Stimulated activated CD8-positive, alpha-beta memory T cell treated with anti-CD3 and anti-CD28 coated beads, Interleukin-15, amount 100 ng/mL, for 4 hours (primary cell): Measurements from ENCODE around the gene BAD.
"Not testable (repeated sequence)": the region's sequence is repeated elsewhere in the genome, so short reads cannot be mapped to it uniquely, and the experiment has no call there.

Experiments used
- DNase-seq, 2 donors: peaks; one replicate each; pipeline ENCODE4 v3.0.0-alpha.2; 2020; ENCODE audit warnings: low read depth in 2 of 2

Gene BAD

DNA sequence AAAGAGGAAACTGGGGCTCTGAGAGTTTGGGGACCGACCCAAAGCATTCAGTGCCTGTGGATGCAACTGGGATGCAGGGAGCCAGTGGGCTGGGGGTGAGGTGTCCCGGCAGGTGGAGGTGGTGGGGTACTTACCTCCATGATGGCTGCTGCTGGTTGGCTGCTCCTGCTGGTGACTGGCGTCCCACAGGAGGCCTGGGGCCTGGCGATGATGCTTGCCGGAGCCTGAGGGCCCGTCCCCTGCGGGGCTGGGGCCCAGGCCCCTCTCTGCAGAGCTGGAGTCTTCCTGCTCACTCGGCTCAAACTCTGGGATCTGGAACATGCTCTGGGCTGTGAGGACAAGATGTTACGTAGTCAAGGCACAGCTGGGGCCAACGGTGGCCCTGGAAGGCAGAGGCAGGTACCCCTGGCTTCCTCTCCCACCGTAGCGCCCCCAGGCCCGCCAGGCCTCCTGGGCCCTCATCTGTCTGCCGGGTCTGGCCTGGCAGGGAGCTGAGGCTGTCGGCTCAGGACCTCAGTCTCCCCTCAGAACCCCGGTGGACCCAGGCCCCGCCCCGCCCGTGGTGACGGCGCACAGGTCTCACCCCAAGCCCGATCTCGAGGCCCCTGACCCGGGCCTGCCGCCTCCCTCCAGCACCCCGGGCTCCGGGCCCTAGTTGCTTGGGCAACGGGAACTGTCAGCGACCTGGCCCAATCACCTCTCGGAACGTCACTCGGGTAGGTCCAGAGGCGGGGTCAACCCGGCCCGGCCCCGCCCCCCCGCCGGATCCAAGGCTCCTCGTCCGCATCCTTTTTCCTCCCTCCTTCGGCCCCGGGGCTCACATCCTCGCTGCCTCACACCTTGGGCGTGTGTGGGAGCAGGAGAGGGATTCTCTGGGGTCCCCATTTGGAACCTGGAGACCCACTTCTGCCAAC is at the start of gene BAD:
TSS of gene BAD (minus strand) at position 618 of the 914 bp plus-strand sequence. CDS start at position 321, 297 bp downstream.
- DNase-seq, result peak; percentile 82 to 84

DNA sequence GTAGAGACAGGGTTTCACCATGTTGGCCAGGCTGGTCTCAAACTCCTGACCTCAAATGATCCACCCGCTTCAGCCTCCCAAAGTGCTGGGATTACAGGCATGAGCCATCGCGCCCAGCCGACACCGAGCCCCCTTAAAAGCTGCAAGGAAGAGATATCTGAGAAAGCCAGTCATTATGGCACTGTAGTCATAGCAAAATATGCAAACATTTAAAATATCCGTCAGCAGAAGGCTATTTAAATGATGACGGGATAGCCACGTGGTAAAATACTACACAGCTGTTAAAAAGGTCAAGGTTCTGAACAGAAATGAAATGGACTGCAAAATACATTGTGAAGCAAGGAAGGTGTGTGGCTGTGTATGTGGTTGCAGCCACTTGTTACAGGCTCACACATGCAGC is 49.1 kb upstream of the BAD start:
- DNase-seq, result no peak

DNA sequence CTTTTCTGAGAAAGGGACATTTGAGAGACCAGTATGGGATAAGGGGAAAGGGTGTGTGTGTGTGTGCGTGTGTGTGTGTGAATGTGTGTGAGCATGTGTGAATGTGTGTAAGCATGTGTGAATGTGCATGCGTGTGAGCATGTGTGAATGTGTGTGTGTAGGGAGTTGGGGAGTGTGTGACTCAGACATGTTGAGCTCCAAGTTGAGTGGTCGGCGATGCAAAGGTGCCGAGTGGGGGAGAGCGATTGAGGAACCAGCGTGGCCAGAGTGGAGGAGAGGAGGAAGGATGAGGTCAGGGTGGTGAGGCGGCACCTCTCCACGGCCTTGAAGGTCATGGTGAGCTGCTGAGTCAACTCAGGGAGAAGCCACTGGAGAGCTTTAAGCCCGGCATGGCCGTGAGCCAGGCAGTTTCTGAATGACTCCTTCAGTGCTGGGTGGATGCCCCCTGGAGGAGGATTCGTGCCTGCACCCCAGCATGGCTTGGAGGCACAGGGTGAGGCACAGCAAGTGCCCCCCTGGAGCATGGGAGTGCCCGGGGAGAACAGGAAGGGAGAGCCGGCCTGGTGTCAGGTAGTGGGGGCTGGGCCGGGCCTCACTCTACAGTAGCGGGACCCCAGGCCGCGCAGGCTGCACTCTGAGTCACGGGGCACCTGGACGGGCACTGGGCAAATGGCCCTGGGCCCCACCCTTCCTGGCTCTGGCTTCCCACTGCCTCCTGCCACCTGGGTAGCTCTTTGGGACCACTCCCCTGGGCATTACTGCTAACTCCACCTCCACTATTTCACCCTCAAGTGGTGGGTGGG is 47.3 kb upstream of the BAD start:
- DNase-seq, result peak; percentile 46 to 50

DNA sequence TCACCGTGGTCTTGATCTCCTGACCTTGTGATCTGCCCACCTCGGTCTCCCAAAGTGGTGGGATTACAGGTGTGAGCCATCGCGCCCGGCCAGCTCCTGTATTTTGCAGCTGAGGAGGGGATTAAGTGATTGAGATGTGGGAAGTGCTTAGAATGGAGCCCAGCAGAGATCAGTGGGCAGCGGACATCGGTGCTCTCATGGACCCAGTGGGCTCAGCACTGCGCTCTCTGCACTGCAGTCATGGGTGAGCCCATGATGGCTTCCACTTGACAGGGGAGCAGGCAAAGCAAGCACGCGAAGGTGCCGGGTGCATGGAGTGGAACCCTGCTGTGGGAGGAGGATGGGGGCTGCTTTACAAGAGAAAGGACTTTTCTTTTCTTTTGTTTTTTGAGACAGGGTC is 46.4 kb upstream of the BAD start:
- no peak for DNase-seq

DNA sequence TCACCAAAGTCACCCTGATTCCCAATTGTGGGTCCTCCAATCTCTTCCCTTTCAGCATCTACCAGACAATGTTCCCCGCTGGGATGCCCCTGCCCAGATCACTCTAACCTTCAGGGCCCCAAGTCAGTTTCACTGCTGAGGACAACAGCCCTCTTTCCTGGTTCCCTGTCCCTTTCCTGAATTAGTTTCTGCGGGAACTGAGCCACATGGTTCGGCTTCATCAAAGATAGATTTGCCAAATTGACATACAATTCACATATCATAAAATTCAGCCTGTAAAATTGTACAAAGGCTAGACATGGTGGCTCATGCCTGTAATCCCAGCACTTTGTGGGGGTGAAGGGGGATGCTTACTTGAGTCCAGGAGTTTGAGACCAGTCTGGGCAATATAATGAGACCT is 43.5 kb upstream of the BAD start:
- DNase-seq, result no peak

DNA sequence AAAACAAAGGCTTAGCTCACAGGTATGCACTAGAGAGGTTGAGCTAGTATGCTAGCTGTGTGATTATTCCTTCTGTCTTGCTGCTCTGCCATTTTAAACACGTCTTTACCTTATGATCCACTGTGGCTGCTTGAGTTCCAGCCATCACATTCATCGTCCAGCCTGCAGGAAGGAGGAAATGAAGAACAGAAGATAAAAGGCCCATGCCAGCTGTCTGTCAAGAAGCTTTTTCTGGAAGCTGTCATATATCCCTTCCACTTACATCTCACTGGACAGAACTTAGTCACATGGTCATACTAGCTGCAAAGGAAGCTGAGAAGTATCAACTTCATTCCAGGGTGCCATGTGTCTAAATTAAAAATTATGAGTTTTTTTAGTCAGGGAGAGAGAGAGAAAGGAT is 42.9 kb upstream of the BAD start:
- DNase-seq, result no peak

DNA sequence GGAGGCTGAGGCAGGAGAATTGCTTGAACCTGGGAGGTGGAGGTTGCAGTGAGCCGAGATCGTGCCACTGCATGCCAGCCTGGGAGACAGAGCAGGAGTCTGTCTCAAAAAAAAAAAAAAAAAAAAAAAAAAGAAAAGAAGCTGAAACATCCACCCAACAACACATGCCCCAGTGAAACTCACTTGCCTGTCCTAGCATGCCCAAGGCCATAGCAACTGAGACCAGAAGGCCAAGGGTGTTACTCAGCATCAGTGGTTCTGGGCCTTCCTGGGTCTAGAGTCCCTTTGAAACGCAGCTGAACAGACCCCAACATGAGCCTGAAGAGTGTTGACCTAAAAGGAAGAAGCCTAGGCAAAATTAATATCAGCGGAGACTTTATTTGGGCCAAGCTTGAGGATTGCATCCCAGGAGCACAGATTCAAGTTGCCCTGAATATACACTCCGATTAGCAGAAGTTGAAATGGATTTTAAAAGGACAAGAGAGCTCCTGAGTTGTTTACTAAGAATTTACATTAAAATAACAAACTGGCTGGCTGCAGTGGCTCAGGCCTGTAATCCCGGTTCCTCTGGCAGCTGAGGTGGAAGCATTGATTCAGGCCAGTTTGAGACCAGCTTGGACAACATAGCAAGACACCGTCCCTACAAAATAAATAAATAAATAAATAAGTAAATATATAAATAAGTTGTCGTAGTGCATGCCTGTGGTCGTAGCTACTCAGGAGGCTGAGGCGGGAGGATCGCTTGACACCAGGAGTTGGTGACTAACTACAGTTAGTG is 40.4 kb upstream of the BAD start:
- DNase-seq, result no peak

DNA sequence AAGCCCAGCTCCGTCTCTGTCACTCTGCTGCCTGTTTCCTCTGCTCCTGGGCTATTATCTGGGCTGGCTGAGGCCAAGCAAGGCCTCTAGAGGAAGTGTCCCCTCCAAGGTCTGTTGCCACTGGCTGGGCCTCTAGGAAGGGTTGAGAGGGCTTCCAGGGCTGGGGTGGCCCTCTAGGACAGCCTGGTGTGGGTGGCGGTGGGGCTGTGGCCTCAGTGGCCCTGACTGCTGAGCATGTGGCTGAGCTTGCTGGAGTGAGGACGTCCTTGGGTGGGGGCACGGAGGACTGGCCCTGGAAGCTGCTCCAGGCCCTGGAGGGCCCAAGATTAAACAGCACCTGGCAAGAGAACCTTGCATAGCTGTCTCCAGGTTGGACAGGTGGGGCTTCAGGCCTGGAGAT is 39.5 kb upstream of the BAD start:
- DNase-seq, result not testable (repeated sequence)

DNA sequence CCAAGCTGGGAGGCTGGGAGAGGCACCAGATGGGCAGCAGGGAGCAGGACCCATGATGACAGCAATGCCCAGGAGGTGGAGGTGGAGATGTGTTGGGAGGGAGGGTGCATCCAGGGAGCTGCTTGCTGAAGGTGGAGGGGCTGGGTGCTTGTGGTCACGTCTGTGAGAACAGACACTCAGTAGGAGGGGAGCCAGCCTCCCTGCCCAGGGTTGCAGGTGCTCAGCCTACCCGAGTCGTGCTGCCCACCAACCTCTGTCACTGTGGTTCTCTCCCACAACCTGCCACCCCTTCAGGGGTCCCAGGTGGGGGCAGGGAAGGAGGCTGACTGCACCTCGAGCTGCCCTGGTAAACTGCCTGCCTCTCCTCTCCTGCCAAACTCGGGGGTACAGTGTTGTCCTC is 38.9 kb upstream of the BAD start:
- no peak for DNase-seq

DNA sequence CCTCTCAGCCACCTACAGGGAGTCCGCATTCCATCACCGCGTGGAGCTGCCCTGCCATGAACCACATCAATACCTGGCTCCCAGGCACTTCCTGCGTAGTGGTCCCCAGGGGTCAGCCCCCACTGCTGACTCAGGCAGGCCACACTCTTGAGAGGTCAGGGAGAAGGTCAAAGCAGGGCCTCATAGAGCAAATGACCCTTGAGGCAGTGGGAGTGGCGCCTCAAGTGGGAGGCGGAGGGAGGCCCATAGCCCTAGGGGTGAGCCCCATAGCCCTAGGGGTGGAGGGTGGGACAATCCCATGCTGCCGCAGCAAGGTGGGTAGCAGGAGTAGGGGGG is 38.4 kb upstream of the BAD start:
- no peak for DNase-seq

DNA sequence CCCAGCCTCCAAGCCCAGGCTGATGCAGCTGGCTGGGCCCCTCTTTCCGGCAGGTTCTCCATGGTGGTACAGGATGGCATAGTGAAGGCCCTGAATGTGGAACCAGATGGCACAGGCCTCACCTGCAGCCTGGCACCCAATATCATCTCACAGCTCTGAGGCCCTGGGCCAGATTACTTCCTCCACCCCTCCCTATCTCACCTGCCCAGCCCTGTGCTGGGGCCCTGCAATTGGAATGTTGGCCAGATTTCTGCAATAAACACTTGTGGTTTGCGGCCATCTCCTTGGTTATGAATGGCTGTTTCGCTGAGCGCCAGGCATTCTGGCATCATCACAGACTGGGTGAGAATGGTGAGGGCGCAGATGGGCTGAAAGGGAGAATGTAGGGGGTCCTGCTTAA is 37.1 kb upstream of the BAD start:
- no peak for DNase-seq

DNA sequence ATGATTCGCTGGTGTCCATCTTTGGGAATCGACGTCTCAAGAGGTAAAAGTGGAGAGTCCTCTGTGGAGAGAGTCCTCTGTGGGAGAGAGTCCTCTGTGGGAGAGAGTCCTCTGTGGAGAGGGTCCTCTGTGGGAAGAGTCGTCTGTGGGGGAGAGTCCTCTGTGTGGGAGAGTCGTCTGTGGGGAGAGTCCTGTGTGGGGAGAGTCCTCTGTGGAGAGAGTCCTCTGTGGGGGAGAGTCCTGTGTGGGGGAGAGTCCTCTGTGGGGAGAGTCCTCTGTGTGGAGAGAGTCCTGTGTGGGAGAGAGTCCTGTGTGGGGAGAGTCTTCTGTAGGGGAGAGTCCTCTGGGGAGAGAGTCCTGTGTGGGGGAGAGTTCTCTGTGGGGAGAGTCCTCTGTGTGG is 36.6 kb upstream of the BAD start:
- DNase-seq, result no peak

DNA sequence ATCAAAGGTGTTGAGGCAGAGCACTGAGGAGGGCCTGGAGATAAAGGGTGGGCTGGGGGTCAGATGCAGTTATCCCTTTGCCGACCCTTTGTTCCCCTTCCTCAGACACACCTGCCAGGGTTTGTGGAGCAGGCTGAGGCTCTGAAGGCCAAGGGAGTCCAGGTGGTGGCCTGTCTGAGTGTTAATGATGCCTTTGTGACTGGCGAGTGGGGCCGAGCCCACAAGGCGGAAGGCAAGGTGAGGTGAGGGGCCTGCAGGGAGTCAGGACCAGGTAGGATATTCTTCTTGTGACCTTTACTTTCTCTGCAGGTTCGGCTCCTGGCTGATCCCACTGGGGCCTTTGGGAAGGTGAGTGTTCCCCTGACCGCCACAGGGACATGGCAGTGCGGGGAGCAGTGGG is 36.1 kb upstream of the BAD start:
- no peak for DNase-seq

DNA sequence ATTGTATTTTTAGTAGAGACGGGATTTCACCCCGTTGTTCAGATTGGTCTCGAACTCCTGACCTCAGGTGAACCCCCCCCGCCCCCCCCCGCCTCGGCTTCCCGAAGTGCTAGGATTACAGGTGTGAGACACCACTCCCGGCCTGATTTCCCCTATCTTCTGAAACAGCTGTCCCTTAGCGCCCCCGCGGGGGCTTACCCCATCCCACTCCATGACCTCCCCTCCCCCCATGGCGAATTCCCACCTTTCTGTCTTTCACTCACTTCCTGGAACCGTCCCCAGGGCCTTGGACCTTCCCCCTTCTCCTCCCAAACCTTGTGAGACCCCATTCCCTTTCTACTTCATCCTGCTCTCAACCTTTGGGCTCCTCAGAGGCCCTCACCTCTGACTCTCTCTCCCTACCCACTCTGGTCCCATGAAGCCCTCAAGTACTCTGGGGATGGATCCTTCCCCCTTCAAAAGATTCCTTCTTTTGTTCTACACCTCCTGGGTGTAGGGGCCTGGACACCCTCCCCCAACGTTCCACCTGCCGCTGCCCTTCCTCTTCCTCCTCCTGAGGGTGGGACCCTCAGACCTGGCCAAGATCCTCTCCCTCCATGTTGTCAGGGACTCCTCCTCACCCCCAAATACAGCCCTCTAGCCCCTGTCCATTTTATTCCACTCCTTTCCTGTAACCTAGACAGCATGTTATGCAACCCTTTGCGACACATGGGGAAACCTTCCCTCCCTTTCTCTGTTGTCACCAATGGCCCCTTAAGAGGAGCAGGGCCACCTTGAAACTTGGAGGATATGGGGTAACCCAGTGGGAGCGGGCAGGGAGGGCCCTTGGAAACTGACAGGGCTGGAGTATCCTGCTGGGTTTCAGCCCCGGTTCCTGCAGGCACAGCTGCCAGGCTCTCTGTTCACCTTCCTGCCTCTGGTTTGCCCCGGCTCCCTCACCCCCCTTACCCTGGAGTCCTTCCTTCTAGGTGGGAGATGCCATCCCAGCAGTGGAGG is 34.6 kb upstream of the BAD start:
- no peak for DNase-seq

DNA sequence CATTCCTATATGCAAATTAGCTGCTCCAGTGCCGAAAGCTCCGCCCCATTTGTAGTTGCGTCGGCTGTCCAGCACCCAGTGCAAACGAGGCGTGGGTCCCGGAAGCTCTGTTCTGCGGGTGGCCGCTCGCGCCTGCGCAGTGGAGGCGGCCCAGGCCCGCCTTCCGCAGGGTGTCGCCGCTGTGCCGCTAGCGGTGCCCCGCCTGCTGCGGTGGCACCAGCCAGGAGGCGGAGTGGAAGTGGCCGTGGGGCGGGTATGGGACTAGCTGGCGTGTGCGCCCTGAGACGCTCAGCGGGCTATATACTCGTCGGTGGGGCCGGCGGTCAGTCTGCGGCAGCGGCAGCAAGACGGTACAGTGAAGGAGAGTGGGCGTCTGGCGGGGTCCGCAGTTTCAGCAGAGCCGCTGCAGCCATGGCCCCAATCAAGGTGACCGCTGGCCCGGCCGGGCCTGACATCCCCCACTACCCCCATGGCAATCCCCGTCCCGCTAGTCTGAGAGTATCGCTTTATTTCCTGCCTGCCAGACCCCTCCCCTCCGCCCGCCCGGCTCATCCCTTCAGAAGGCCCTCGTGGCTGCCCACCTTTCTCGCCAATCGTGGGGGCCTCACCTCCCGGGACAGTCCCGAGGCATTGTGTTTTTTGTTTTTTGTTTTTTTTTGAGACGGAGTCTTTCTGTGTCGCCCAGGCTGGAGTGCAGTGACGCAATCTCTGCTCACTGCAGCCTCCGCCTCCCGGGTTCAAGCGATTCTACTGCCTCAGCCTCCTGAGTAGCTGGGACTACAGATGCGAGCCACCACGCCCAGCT is 33.7 kb upstream of the BAD start, which contains the start of gene PRDX5:
TSS of gene PRDX5 (plus strand) at position 161 of the 805 bp plus-strand sequence. CDS start at position 256, 95 bp downstream.
- DNase-seq, result peak; percentile 88 to 92

DNA sequence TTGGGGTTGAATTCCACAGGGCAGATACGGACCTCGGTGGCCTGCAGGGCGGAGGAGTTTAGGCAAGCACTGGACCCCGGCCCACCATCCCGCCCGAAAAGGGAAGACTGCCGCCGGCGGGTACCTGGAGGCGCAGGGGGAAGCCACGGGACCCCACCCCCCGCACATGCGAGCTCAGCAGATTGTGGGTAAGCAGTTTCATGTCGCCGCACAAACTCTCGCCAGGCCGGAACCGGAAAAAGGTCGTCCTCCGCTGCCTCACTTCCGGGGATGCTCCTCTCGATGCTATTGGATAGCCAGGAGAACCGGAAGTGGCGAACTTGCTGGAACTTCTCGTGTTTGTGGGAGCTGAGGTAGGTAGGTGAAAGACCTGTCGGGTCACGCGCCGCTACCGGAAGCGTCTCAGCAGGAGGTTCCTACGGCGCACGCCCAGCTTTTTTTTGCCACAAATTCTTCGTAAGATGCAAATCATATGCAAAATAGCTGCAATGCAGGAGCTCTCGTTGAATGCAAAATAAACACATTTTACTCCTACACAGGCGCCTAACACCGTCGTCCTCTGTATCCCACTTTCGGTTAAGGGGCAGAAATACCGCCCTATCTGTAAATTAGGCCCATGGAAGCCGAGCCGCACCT is 33.0 kb upstream of the BAD start, which contains the start of gene TRMT112:
TSS of gene TRMT112 (minus strand) at position 235 of the 636 bp plus-strand sequence. CDS start at position 202, 33 bp downstream.
- peak; percentile 85 to 96 for DNase-seq

DNA sequence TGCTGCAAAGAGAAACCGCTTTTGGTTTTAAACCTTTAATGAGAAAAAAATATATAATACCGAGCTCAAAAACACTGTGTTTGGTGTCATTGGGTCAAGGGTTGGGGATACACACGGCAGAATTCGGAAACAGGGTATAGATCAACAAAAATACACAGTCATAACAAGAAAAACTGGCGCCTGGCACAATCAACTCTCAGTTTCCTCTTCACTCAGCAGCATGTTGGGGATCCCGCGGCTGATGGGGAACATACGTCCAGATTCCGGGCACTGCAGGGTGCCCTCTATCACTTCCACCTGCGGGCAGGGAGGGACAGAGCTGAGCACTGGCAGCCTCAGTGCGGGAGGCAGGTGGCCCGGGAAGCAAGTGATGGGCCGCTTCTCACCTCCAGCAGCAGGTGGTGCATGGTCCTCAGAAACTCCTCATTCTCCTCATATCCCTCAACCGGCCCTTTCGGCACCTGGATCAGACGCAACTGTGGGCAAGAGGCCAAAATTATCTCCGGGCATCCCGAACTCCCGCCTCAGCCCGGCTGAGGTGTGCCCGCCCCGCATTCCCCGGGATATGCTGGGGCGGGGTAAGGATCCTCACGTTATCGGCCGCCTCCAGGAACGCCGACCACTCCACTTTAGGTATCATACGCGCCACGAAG is 32.3 kb upstream of the BAD start:
- no peak for DNase-seq

DNA sequence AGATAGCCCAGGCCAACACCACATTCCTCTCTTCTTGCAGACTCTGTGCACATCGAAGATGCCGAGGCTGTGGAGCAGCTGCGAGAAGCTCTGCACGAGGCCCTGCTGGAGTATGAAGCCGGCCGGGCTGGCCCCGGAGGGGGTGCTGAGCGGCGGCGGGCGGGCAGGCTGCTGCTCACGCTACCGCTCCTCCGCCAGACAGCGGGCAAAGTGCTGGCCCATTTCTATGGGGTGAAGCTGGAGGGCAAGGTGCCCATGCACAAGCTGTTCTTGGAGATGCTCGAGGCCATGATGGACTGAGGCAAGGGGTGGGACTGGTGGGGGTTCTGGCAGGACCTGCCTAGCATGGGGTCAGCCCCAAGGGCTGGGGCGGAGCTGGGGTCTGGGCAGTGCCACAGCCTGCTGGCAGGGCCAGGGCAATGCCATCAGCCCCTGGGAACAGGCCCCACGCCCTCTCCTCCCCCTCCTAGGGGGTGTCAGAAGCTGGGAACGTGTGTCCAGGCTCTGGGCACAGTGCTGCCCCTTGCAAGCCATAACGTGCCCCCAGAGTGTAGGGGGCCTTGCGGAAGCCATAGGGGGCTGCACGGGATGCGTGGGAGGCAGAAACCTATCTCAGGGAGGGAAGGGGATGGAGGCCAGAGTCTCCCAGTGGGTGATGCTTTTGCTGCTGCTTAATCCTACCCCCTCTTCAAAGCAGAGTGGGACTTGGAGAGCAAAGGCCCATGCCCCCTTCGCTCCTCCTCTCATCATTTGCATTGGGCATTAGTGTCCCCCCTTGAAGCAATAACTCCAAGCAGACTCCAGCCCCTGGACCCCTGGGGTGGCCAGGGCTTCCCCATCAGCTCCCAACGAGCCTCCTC is 31.4 kb upstream of the BAD start:
- DNase-seq, result not testable (repeated sequence)
